Central memory CD8-positive, alpha-beta T cell (primary cell): ENCODE data around the gene TRAFD1.
"Not testable (repeated sequence)": the region's sequence is repeated elsewhere in the genome, so short reads cannot be mapped to it uniquely, and the experiment has no call there.

Experiments used
- ATAC-seq: fragments of 150-1000 bp; cut with Tn5 transposase; replicated peaks from 2 replicates; pipeline ENCODE4 v1.10.0; 2022; ENCODE audit warnings: mild to moderate bottlenecking, moderate FRiP score, moderate number of reproducible peaks; ENCODE audit not compliant: poor library complexity, severe bottlenecking; ENCODE audit errors: extremely low read depth
- DNase-seq, 2 donors: peaks; one replicate each; pipeline ENCODE4 v3.0.0; 2021; ENCODE audit warnings: low spot score in 2 of 2
- H3K27ac Mint-ChIP-seq: one replicate; pipeline ENCODE4 v1.8.0; 2022; ENCODE audit warnings: low read depth, mild to moderate bottlenecking, moderate library complexity, mixed read lengths
- H3K27me3 Mint-ChIP-seq: one replicate; pipeline ENCODE4 v1.8.0; 2022; ENCODE audit warnings: mixed read lengths
- H3K36me3 Mint-ChIP-seq: one replicate; pipeline ENCODE4 v1.8.0; 2022; ENCODE audit warnings: mild to moderate bottlenecking, moderate library complexity, mixed read lengths; ENCODE audit not compliant: insufficient read depth
- H3K4me1 Mint-ChIP-seq: one replicate; pipeline ENCODE4 v1.8.0; 2022; ENCODE audit warnings: mixed read lengths
- H3K4me3 Mint-ChIP-seq: one replicate; pipeline ENCODE4 v1.8.0; 2022; ENCODE audit warnings: mild to moderate bottlenecking, moderate library complexity, mixed read lengths
- H3K9me3 Mint-ChIP-seq: one replicate; pipeline ENCODE4 v1.8.0; 2022; ENCODE audit warnings: mixed read lengths

The TRAFD1 gene

GRCh38 chr12:112107306-112108201 lies 17.8 kb upstream of the TRAFD1 start:
- Mint-ChIP-seq H3K36me3 (peaks cover 15% of the 10 kb centered on the region), H3K27ac (peak overlapping the region; percentile 95), H3K27me3 (no peaks in the 10 kb centered on the region), H3K4me1 (peaks cover 38% of the 10 kb centered on the region), H3K9me3 (no peaks in the 10 kb centered on the region), H3K4me3 (peak overlapping the region; percentile 94)
- ATAC-seq (no peak), DNase-seq (no peak)

GRCh38 chr12:112108202-112109079 lies 16.9 kb upstream of the TRAFD1 start, which contains the start of gene NAA25:
TSS of gene NAA25 (minus strand) at chr12:112108783. CDS start at chr12:112108773, 10 bp downstream.
- Mint-ChIP-seq H3K27me3 (no peaks in the 10 kb centered on the region), H3K36me3 (peaks cover 15% of the 10 kb centered on the region), H3K4me1 (peaks cover 38% of the 10 kb centered on the region), H3K9me3 (no peaks in the 10 kb centered on the region), H3K4me3 (peak within 1 kb of the TSS; percentile 94), H3K27ac (peak within 1 kb of the TSS; percentile 95)
- ATAC-seq (peak; percentile 89), DNase-seq (peak; percentile 66 to 76)

GRCh38 chr12:112110787-112111662 lies 14.3 kb upstream of the TRAFD1 start:
- not testable (repeated sequence) for H3K4me3 Mint-ChIP-seq, ATAC-seq, H3K27me3 Mint-ChIP-seq, H3K9me3 Mint-ChIP-seq, H3K27ac Mint-ChIP-seq, DNase-seq
- Mint-ChIP-seq H3K36me3 (peaks cover 13% of the 10 kb centered on the region), H3K4me1 (peaks cover 21% of the 10 kb centered on the region)

- no peak overlapping the region for H3K27ac Mint-ChIP-seq
- H3K27me3 Mint-ChIP-seq: no peaks in the 10 kb centered on the region
- ATAC-seq: no peak
- H3K36me3 Mint-ChIP-seq: peaks cover 13% of the 10 kb centered on the region
- no peak for DNase-seq
- no peak overlapping the region for H3K4me3 Mint-ChIP-seq
- H3K9me3 Mint-ChIP-seq: no peaks in the 10 kb centered on the region
- H3K4me1 Mint-ChIP-seq: peaks cover 19% of the 10 kb centered on the region
These were observed 13.4 kb upstream of the TRAFD1 start for GRCh38 chr12:112111931-112112330.

- H3K4me1 Mint-ChIP-seq: peaks cover 13% of the 10 kb centered on the region
- no peaks in the 10 kb centered on the region for H3K9me3 Mint-ChIP-seq
- H3K27me3 Mint-ChIP-seq: no peaks in the 10 kb centered on the region
- H3K36me3 Mint-ChIP-seq: peaks cover 10% of the 10 kb centered on the region
- H3K4me3 Mint-ChIP-seq: no peak overlapping the region
- DNase-seq (no peak), ATAC-seq (no peak)
- no peak overlapping the region for H3K27ac Mint-ChIP-seq
These were observed 12.8 kb upstream of the TRAFD1 start for GRCh38 chr12:112112409-112113133.

- H3K27ac Mint-ChIP-seq: no peak overlapping the region
- no peak overlapping the region for H3K4me3 Mint-ChIP-seq
- DNase-seq (no peak), ATAC-seq (no peak)
- peaks cover 5% of the 10 kb centered on the region for H3K4me1 Mint-ChIP-seq
- H3K9me3 Mint-ChIP-seq: no peaks in the 10 kb centered on the region
- H3K36me3 Mint-ChIP-seq: no peaks in the 10 kb centered on the region
- peaks cover 2% of the 10 kb centered on the region for H3K27me3 Mint-ChIP-seq
These were observed 9.9 kb upstream of the TRAFD1 start for GRCh38 chr12:112115259-112116045.

GRCh38 chr12:112116232-112117060 lies 8.9 kb upstream of the TRAFD1 start:
- H3K27me3 Mint-ChIP-seq: peaks cover 9% of the 10 kb centered on the region
- peaks cover 5% of the 10 kb centered on the region for H3K4me1 Mint-ChIP-seq
- no peak overlapping the region for H3K27ac Mint-ChIP-seq
- H3K36me3 Mint-ChIP-seq: no peaks in the 10 kb centered on the region
- DNase-seq (no peak), ATAC-seq (no peak)
- no peaks in the 10 kb centered on the region for H3K9me3 Mint-ChIP-seq
- H3K4me3 Mint-ChIP-seq: no peak overlapping the region

- H3K27me3 Mint-ChIP-seq: peaks cover 9% of the 10 kb centered on the region
- ATAC-seq (no peak), DNase-seq (no peak)
- H3K27ac Mint-ChIP-seq: no peak overlapping the region
- H3K4me1 Mint-ChIP-seq: peaks cover 5% of the 10 kb centered on the region
- H3K9me3 Mint-ChIP-seq: no peaks in the 10 kb centered on the region
- no peaks in the 10 kb centered on the region for H3K36me3 Mint-ChIP-seq
- no peak overlapping the region for H3K4me3 Mint-ChIP-seq
These were observed 7.7 kb upstream of the TRAFD1 start for GRCh38 chr12:112117685-112118084.

GRCh38 chr12:112121780-112122565 lies 3.4 kb upstream of the TRAFD1 start:
- no peaks in the 10 kb centered on the region for H3K9me3 Mint-ChIP-seq
- ATAC-seq: no peak
- H3K4me3 Mint-ChIP-seq: no peak overlapping the region
- H3K27ac Mint-ChIP-seq: no peak overlapping the region
- DNase-seq: no peak
- H3K27me3 Mint-ChIP-seq: peaks cover 9% of the 10 kb centered on the region
- H3K4me1 Mint-ChIP-seq: peaks cover 7% of the 10 kb centered on the region
- H3K36me3 Mint-ChIP-seq: peaks cover 4% of the 10 kb centered on the region
